Osteoblast (primary cell): Measurements from ENCODE around the gene S100A5. TPM values are rescaled to one million over a fixed set of nuclear protein-coding genes. Genes with fewer than 3 reads are reported as not detected.
A peak's percentile ranks its signal among the peaks of the same experiment; 100 is the strongest.

ENCODE experiments used
- DNase-seq: peaks from one replicate; pipeline ENCODE4 v3.0.0; 2011; ENCODE audit warnings: low spot score, mixed read lengths; ENCODE audit not compliant: insufficient read length; ENCODE audit errors: missing footprints
- H2AFZ ChIP-seq: 2 replicates; pipeline ENCODE4 v1.6.0; 2011; ENCODE audit warnings: mild to moderate bottlenecking, low read length
- H3K27ac ChIP-seq: 2 replicates; pipeline ENCODE4 v1.5.1; 2011; ENCODE audit warnings: mild to moderate bottlenecking, low read depth, low read length, moderate library complexity
- H3K27me3 ChIP-seq: 2 replicates; pipeline ENCODE4 v1.6.0; 2012; ENCODE audit warnings: mild to moderate bottlenecking, control low read depth, inconsistent platforms, low read length, moderate library complexity; ENCODE audit not compliant: insufficient read depth
- H3K36me3 ChIP-seq: 2 replicates; pipeline ENCODE4 v1.5.1; 2011; ENCODE audit warnings: mild to moderate bottlenecking, low read length, control low read depth, moderate library complexity; ENCODE audit not compliant: insufficient read depth
- H3K4me1 ChIP-seq: 2 replicates; pipeline ENCODE4 v1.5.1; 2011; ENCODE audit warnings: mild to moderate bottlenecking, low read length, control low read depth, moderate library complexity; ENCODE audit not compliant: insufficient read depth
- H3K4me2 ChIP-seq: 2 replicates; pipeline ENCODE4 v1.6.0; 2011; ENCODE audit warnings: mild to moderate bottlenecking, low read length; ENCODE audit not compliant: insufficient read depth
- H3K4me3 ChIP-seq: fragments of 200-600 bp; sonication (generic); 3 replicates; pipeline ENCODE4 v1.5.1; 2012; ENCODE audit warnings: mild to moderate bottlenecking, low read length, inconsistent platforms; ENCODE audit not compliant: insufficient read depth
- H3K79me2 ChIP-seq: 2 replicates; pipeline ENCODE4 v1.6.0; 2012; ENCODE audit warnings: mild to moderate bottlenecking, low read length, control low read depth, inconsistent platforms; ENCODE audit not compliant: insufficient read depth
- H3K9me3 ChIP-seq: 2 replicates; pipeline ENCODE4 v1.5.1; 2011; ENCODE audit warnings: low read depth, low read length, control low read depth
- H4K20me1 ChIP-seq: 2 replicates; pipeline ENCODE4 v1.6.0; 2012; ENCODE audit warnings: mild to moderate bottlenecking, low read length, control low read depth; ENCODE audit not compliant: insufficient read depth
- CTCF ChIP-seq: IDR thresholded peaks from 2 replicates; pipeline ENCODE4 v1.5.1; 2011; ENCODE audit warnings: mild to moderate bottlenecking, low read depth, low read length, moderate library complexity; ENCODE audit errors: extremely low read depth
- total RNA-seq: library from RNA; depleted of rRNA; stranded (reverse); fragments of >200 nt; gene quantifications from 2 replicates; pipeline ENCODE4 v1.2.3, GENCODE V29; 2012

The S100A5 gene
- total RNA-seq, 1 donor: not detected

GRCh38 chr1:153506831-153507413, 33.8 kb downstream of the S100A5 start:
- no peaks in the 10 kb centered on the region for H3K9me3 ChIP-seq
- peak; percentile 95 for DNase-seq
- no peaks in the 10 kb centered on the region for H3K27me3 ChIP-seq
- peak overlapping the region; percentile 35 for H3K4me2 ChIP-seq
- peaks cover 36% of the 10 kb centered on the region for H3K4me1 ChIP-seq
- no peaks in the 10 kb centered on the region for H4K20me1 ChIP-seq
- H3K79me2 ChIP-seq: no peaks in the 10 kb centered on the region
- peak overlapping the region; percentile 64 for H2AFZ ChIP-seq
- TF ChIP-seq CTCF: no peak
- H3K27ac ChIP-seq: peak overlapping the region; percentile 60
- H3K4me3 ChIP-seq: peak overlapping the region; percentile 1
- no peaks in the 10 kb centered on the region for H3K36me3 ChIP-seq

- no peaks in the 10 kb centered on the region for H3K36me3 ChIP-seq
- TF ChIP-seq CTCF: no peak
- H3K27ac ChIP-seq: peak overlapping the region; percentile 60
- no peak overlapping the region for H3K4me3 ChIP-seq
- H3K79me2 ChIP-seq: no peaks in the 10 kb centered on the region
- H2AFZ ChIP-seq: no peak overlapping the region
- H3K4me2 ChIP-seq: peak overlapping the region; percentile 35
- no peaks in the 10 kb centered on the region for H3K27me3 ChIP-seq
- DNase-seq: no peak
- H3K4me1 ChIP-seq: peaks cover 36% of the 10 kb centered on the region
- no peaks in the 10 kb centered on the region for H4K20me1 ChIP-seq
- H3K9me3 ChIP-seq: no peaks in the 10 kb centered on the region
Observed at GRCh38 chr1:153506386-153506785, 34.3 kb downstream of the S100A5 start.

- H4K20me1 ChIP-seq: no peaks in the 10 kb centered on the region
- peaks cover 33% of the 10 kb centered on the region for H3K4me1 ChIP-seq
- no peak overlapping the region for H3K4me3 ChIP-seq
- no peaks in the 10 kb centered on the region for H3K27me3 ChIP-seq
- H2AFZ ChIP-seq: no peak overlapping the region
- DNase-seq: no peak
- TF ChIP-seq CTCF: no peak
- H3K36me3 ChIP-seq: no peaks in the 10 kb centered on the region
- H3K4me2 ChIP-seq: no peak overlapping the region
- no peaks in the 10 kb centered on the region for H3K9me3 ChIP-seq
- no peak overlapping the region for H3K27ac ChIP-seq
- no peaks in the 10 kb centered on the region for H3K79me2 ChIP-seq
Observed at GRCh38 chr1:153505576-153505975, 35.2 kb downstream of the S100A5 start.

- peaks cover 2% of the 10 kb centered on the region for H3K27me3 ChIP-seq
- H3K4me1 ChIP-seq: peaks cover 33% of the 10 kb centered on the region
- no peaks in the 10 kb centered on the region for H3K36me3 ChIP-seq
- no peaks in the 10 kb centered on the region for H3K9me3 ChIP-seq
- H3K79me2 ChIP-seq: no peaks in the 10 kb centered on the region
- no peak overlapping the region for H3K4me2 ChIP-seq
- H4K20me1 ChIP-seq: no peaks in the 10 kb centered on the region
- no peak overlapping the region for H3K4me3 ChIP-seq
- no peak for TF ChIP-seq CTCF
- no peak overlapping the region for H2AFZ ChIP-seq
- H3K27ac ChIP-seq: no peak overlapping the region
- no peak for DNase-seq
Observed at GRCh38 chr1:153503766-153504165, 37.0 kb downstream of the S100A5 start.
